Mucosa of gallbladder (tissue), 1 donor: Measurements from ENCODE around the gene RGS11. TPM values are rescaled to one million over a fixed set of nuclear protein-coding genes. Genes with fewer than 3 reads are reported as not detected.

Source experiments
- DNase-seq: peaks from one replicate; pipeline ENCODE4 v3.0.0-alpha.2; 2020; ENCODE audit warnings: low spot score
- total RNA-seq: library from RNA; stranded (reverse); gene quantifications from one replicate; pipeline ENCODE4 v1.2.1, GENCODE V29; 2021
- donor health status: DM: no; HTN: no; CAD: no.

Gene RGS11
- total RNA-seq, 1 donor from 2014 or later = 6.7 TPM

GRCh38 chr16:296806-297510 lies 21.2 kb upstream of the RGS11 start:
- no peak for DNase-seq

DNA sequence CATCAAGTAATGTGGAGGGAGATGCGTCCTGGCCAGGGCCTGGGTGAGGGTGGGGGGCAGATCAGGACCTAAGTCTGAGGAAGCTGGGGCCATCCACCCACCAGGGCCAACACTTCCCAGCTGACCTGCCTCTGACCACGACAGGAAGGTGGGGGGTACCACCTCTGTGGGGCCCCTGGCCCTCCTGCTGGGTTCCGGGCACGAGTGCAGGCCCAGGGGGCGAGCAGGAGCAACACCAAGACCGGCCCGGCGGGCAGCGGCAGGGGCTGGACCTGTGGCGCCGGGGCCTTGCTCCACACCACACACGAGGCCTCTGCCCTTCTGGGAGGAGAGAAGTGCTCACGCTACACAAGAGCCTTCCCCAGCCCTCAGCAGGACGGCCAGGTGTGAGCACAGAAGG lies 20.5 kb upstream of the RGS11 start:
- DNase-seq = no peak

DNA sequence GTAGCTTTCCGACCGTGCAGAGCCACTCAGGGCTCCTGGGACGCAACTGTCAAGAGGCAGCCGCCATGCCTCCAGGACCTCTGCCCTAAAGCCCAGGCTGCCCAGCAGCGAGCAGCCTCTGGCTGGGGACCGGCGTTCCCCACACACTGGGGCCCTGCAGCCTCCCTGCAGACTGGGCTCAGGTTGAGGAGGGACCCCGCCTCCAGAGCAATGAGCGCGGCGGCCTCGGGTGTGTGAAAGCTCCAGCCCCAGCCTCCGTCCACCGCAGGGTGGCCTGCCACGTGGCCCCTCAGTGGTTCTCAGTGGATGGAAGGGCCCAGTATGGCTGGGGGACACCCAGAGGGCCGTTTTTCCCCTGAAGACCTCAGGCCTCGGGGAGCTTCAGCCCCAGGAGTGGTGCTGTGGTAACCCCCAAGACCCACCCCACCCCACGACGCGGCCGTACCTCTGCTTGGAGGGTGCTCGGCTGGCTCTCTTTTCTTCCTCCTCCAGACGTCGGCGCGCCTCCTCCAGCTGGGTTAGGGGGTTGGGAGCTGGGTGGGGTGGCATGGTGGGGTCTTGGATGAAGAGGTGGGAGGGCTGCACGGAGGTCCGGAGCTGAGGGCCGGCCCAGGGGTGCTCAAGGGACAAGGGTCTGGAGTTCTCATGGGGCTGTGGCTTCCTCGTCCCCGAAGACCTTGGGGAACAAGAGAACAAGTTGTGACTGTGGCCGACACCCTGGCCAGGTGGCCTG lies 17.5 kb upstream of the RGS11 start:
- DNase-seq = no peak

GRCh38 chr16:291539-291938 lies 15.8 kb upstream of the RGS11 start:
- no peak for DNase-seq

DNA sequence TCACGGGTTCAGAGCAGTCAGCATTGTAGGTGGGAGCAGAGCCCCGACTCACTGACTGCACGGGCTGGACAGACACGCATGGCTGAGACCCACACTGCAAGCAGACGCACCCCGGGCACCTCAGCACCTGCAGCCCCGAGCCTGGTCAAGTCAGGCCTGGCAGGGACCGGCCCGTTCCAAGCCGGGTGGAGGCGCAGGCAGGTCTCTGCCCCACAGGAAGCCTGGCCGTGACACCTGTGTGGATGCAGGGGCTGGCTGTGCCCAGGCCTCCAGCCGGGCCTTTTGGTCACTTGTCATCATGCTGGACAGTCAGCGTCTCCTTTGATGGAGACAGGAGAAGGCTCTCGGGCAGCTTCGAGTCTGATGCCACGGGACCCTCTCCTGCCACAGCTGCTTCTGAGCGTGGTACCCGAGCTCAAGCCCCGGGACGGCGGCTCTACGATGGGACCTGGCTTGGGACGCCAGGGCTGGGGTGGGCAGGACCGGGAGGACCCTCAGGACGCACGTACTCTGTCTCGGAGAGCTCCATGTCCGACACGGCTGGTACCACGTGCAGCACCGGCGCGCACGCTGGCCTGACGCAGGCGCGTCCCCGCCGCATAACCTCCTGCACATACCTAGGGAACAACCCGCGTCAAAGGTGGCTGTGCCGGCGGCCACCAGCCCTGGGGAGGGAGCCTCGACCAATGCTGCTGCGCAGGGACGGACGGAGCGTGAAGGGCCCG lies 15.1 kb upstream of the RGS11 start:
- no peak for DNase-seq

DNA sequence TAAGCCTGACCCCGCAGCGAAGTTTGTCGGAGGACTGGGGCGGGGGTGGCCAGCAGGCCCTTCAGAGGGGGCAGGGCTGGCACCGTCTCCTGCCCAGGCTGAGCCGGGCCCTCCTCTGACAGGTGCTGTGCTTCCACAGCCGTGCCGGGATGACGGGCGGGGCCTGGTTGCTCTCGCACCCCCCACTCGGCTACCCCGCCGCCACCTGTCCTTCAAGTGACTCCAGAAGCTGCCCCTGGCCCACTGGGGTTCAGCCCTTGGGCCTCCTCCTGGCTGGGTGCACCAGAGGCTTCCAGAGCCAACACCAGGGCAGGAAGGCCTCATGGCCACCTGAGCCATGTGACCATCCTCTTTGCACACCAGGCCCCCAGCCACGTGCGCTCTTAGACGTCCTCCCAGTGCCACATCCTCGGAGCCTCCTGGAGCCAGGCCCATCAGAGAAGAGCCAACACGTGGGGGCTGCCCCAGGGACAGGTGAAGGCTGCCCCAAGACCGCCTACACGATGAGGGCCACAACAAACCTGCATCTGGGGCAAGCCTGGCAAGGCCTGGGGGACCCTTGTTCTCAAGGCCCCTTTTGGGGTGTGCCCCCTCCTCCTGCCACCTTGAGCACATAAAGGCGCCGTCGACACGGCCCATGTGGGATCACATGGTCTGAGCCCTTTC lies 14.4 kb upstream of the RGS11 start:
- DNase-seq = no peak

DNA sequence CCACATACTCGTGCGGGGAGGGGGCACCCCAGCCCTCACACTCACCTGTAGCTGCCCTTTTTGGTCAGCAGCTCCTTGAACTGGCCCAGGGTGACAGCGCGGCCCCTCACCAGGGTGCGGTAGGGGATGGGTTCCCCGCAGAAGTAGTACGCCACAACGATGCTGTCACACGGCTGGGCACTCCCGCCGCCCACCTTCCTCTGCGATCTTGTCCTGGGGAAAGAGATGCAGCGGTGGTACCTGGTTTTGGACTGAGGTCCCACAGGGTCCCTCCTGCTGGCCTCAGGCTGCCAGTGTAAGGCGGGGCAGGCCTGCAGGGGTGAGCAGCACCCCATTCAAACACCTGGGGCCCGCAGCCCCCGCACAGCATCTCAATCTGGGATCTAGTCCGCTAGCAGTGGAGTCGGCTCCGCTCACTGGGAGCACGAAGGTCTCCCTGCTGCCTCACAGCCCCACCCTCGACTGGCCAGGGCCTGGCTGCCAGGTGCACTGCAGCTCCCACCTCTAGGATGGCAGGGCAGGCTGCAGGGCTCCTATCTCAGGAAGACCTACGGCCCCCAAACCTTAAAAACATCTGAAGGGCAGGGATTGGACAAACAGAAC lies 13.8 kb upstream of the RGS11 start:
- no peak for DNase-seq

- no peak for DNase-seq
Observed at GRCh38 chr16:287981-288920, 12.5 kb upstream of the RGS11 start.

GRCh38 chr16:287298-287811 lies 11.6 kb upstream of the RGS11 start:
- no peak for DNase-seq

GRCh38 chr16:286491-287297 lies 10.9 kb upstream of the RGS11 start:
- no peak for DNase-seq

GRCh38 chr16:285146-286055 lies 9.7 kb upstream of the RGS11 start:
- no peak for DNase-seq

GRCh38 chr16:284204-285120 lies 8.7 kb upstream of the RGS11 start:
- DNase-seq = no peak

DNA sequence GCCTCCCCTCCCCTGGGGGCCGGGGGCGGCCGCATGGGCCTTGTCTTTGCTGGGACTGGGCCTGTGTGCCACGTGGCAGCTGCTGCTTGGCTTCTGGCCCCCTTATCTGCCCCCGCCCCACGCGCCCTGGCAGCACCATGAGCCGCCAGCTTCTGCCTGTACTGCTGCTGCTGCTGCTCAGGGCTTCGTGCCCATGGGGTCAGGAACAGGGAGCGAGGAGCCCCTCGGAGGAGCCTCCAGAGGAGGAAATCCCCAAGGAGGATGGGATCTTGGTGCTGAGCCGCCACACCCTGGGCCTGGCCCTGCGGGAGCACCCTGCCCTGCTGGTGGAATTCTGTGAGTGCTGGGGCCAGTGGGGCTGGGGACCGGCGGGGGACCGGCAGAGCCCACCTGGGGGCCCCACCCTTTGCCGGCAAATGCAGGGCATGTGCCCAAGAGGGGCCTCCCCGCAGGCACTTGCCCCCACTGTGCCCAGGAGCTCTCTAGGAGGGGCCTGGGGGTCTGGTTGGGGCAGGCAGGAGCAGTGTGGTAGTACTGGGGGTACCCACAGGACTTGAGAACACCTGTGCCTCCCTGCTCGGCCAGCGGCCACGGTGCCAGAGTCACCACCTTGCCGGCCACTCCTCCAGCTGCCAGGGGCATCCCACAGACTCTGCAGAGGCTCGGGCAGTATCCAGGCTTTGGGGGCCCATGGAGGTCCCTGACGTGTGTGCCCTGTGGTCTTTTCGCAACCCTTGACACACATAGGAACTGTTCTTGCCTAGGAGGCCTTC lies 7.5 kb upstream of the RGS11 start, which contains the start of gene PDIA2:
TSS of gene PDIA2 (plus strand) at position 132 of the 773 bp plus-strand sequence. CDS start at position 138, 6 bp downstream.
- DNase-seq = no peak

DNA sequence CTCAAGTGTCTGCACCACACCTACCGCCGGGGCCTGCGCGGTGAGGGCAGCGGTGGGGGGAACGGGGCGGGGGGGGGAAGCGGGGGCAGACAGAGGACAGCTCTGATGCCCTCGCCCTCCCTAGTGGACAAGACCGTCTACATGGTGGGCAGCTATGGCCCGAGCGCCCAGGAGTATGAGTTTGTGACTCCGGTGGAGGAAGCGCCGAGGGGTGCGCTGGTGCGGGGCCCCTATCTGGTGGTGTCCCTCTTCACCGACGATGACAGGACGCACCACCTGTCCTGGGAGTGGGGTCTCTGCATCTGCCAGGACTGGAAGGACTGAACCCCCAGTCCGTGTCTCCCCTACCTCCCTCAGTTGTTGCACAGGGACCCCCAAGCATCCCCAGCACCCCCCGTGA lies 6.7 kb upstream of the RGS11 start:
- no peak for DNase-seq

DNA sequence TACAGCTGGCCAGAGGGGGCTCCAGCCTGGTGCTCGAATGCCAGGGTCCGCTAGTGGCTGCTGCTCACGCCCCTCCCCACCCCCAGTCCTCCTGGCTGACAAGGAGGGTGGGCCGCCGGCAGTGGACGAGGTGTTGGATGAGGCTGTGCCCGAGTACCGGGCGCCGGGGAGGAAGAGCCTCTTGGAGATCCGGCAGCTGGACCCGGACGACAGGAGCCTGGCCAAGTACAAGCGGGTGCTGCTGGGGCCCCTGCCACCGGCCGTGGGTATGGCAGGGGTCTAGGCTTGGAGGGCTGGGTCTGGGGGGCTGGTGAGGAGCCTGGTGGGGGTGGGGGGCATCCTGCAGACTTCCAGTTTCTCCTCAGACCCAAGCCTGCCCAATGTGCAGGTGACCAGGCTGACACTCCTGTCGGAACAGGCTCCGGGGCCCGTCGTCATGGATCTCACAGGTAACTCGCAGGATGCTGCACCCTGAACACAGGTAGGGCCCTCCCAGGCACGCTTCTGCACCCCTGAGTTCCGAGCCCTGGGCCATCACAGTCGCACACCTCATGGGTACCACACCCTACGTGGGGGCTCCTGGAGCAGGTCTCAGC lies 6.0 kb upstream of the RGS11 start:
- DNase-seq = no peak
